Neural cell (in vitro differentiated cells): ENCODE measurements around the gene ZCCHC12. TPM values are rescaled to one million over a fixed set of nuclear protein-coding genes. Genes with fewer than 3 reads are reported as not detected.

Source experiments
- H2AFZ ChIP-seq: fragments of 200-600, 300-800 bp; sonication (generic), shearing (Covaris generic); 2 replicates; pipeline ENCODE4 v1.6.0; 2014; ENCODE audit warnings: low read depth, mild to moderate bottlenecking, antibody characterized with exemption, low read length, moderate library complexity
- H3F3A ChIP-seq: fragments of 200-600 bp; shearing (Covaris generic); 2 replicates; pipeline ENCODE4 v1.6.1; 2016; ENCODE audit warnings: mild to moderate bottlenecking, moderate library complexity, mixed read lengths, antibody characterized with exemption, low read length; ENCODE audit not compliant: insufficient read depth, poor library complexity, severe bottlenecking
- H3K27ac ChIP-seq: fragments of 200-600, 300-800 bp; sonication (generic), shearing (Covaris generic); 2 replicates; pipeline ENCODE4 v1.5.1; 2014; ENCODE audit warnings: mild to moderate bottlenecking, low read length, moderate library complexity
- H3K27me3 ChIP-seq: fragments of 300-800, 200-600 bp; sonication (generic), shearing (Covaris generic); 2 replicates; pipeline ENCODE4 v1.6.0; 2014; ENCODE audit warnings: mild to moderate bottlenecking, low read depth, low read length, moderate library complexity; ENCODE audit not compliant: insufficient read depth
- H3K36me3 ChIP-seq: fragments of 300-800, 200-600 bp; sonication (generic), shearing (Covaris generic); 2 replicates; pipeline ENCODE4 v1.5.1; 2014; ENCODE audit warnings: mild to moderate bottlenecking, antibody characterized with exemption, low read length, moderate library complexity; ENCODE audit not compliant: insufficient read depth
- H3K4me2 ChIP-seq: fragments of 300-800, 200-600 bp; sonication (generic), shearing (Covaris generic); 2 replicates; pipeline ENCODE4 v1.6.0; 2014; ENCODE audit warnings: mild to moderate bottlenecking, low read length
- H3K4me3 ChIP-seq: fragments of 300-800, 200-600 bp; sonication (generic), shearing (Covaris generic); 2 replicates; pipeline ENCODE4 v1.5.1; 2014; ENCODE audit warnings: mild to moderate bottlenecking, low read length, moderate library complexity
- H3K79me2 ChIP-seq: fragments of 200-600 bp; shearing (Covaris generic); replicated peaks from 2 replicates; pipeline ENCODE4 v1.6.0; 2014; ENCODE audit warnings: mild to moderate bottlenecking, low read length, moderate library complexity; ENCODE audit not compliant: insufficient read depth
- H3K9ac ChIP-seq: fragments of 300-800, 200-600 bp; sonication (generic), shearing (Covaris generic); 2 replicates; pipeline ENCODE4 v1.6.1; 2016; ENCODE audit warnings: mild to moderate bottlenecking, low read length, mixed read lengths
- H3K9me2 ChIP-seq: fragments of 200-600 bp; shearing (Covaris generic); 2 replicates; pipeline ENCODE4 v1.6.1; 2016; ENCODE audit warnings: mild to moderate bottlenecking, low read length, mixed read lengths; ENCODE audit not compliant: insufficient read depth
- H3K9me3 ChIP-seq: fragments of 200-600, 300-800 bp; sonication (generic), shearing (Covaris generic); 2 replicates; pipeline ENCODE4 v1.6.1; 2016; ENCODE audit warnings: mild to moderate bottlenecking, mixed run types, low read length, moderate library complexity, mixed read lengths
- H4K20me1 ChIP-seq: fragments of 200-600 bp; shearing (Covaris generic); 2 replicates; pipeline ENCODE4 v1.6.1; 2016; ENCODE audit warnings: mild to moderate bottlenecking, mixed run types; ENCODE audit not compliant: insufficient read depth
- EP300 ChIP-seq: fragments of 450-650 bp; conservative IDR thresholded peaks from 2 replicates; pipeline ENCODE4 v1.6.1; 2014; ENCODE audit warnings: antibody characterized with exemption, mild to moderate bottlenecking, moderate library complexity; ENCODE audit not compliant: poor library complexity, severe bottlenecking
- EZH2 ChIP-seq: fragments of 200-600, 300-800 bp; shearing (Covaris generic), sonication (generic); IDR thresholded peaks from 2 replicates; pipeline ENCODE4 v1.6.1; 2014; ENCODE audit warnings: antibody characterized with exemption, low read length, borderline replicate concordance, mild to moderate bottlenecking; ENCODE audit not compliant: insufficient read depth, poor library complexity, severe bottlenecking
- MXI1 ChIP-seq: fragments of 450-650 bp; conservative IDR thresholded peaks from 2 replicates; pipeline ENCODE4 v1.6.1; 2014; ENCODE audit warnings: antibody characterized with exemption, mild to moderate bottlenecking; ENCODE audit not compliant: poor library complexity, severe bottlenecking
- POLR2AphosphoS5 ChIP-seq: IDR thresholded peaks from 2 replicates; pipeline ENCODE4 v1.6.1; 2012
- RAD21 ChIP-seq: fragments of 450-650 bp; conservative IDR thresholded peaks from 2 replicates; pipeline ENCODE4 v1.6.1; 2014; ENCODE audit warnings: antibody characterized with exemption, mild to moderate bottlenecking, moderate library complexity
- SMC3 ChIP-seq: fragments of 450-650 bp; conservative IDR thresholded peaks from 2 replicates; pipeline ENCODE4 v1.6.1; 2014; ENCODE audit warnings: antibody characterized with exemption, mild to moderate bottlenecking, moderate library complexity; ENCODE audit not compliant: poor library complexity
- polyA plus RNA-seq: library from polyadenylated mRNA; depleted of rRNA; stranded (reverse); fragments of >200 nt; gene quantifications from 2 replicates; pipeline ENCODE4 v1.2.3, GENCODE V29; 2014
- TF ChIP-seq, protein P1 (sequence below): IDR thresholded peaks from 2 replicates; pipeline ENCODE4 v1.6.1; 2012; ENCODE audit warnings: borderline replicate concordance
- TF ChIP-seq, protein P2 (sequence below): fragments of 450-650 bp; IDR thresholded peaks from 2 replicates; pipeline ENCODE4 v1.5.1; 2014; ENCODE audit warnings: antibody characterized with exemption, mild to moderate bottlenecking, moderate library complexity; ENCODE audit not compliant: poor library complexity, severe bottlenecking

ZCCHC12 gene
- polyA plus RNA-seq, 1 donor from 2014 or later: 146 TPM

DNA sequence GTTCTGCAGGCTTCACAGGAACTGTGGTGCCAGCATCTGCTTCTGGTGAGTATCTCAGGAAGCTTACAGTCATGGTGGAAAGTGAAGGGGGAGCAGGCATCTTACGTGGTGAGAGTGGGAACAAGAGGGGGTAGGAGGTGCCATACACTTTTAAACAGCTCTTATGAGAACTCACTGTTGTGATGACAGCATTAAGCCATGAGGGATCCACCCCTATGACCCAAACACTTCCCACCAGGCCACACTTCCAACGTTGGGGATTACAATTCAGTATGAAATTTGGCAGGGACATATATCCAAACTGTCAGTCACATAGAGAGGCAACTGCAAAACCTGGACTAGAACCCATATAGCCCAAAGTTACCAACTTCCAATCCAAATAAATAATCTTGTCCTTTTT is 43.1 kb upstream of the ZCCHC12 start:
- no peak for TF ChIP-seq SMC3
- TF ChIP-seq POLR2AphosphoS5: no peak
- TF ChIP-seq, protein P1, sequence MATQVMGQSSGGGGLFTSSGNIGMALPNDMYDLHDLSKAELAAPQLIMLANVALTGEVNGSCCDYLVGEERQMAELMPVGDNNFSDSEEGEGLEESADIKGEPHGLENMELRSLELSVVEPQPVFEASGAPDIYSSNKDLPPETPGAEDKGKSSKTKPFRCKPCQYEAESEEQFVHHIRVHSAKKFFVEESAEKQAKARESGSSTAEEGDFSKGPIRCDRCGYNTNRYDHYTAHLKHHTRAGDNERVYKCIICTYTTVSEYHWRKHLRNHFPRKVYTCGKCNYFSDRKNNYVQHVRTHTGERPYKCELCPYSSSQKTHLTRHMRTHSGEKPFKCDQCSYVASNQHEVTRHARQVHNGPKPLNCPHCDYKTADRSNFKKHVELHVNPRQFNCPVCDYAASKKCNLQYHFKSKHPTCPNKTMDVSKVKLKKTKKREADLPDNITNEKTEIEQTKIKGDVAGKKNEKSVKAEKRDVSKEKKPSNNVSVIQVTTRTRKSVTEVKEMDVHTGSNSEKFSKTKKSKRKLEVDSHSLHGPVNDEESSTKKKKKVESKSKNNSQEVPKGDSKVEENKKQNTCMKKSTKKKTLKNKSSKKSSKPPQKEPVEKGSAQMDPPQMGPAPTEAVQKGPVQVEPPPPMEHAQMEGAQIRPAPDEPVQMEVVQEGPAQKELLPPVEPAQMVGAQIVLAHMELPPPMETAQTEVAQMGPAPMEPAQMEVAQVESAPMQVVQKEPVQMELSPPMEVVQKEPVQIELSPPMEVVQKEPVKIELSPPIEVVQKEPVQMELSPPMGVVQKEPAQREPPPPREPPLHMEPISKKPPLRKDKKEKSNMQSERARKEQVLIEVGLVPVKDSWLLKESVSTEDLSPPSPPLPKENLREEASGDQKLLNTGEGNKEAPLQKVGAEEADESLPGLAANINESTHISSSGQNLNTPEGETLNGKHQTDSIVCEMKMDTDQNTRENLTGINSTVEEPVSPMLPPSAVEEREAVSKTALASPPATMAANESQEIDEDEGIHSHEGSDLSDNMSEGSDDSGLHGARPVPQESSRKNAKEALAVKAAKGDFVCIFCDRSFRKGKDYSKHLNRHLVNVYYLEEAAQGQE: no peak
- no peak for TF ChIP-seq EZH2
- TF ChIP-seq MXI1: no peak
- no peak for TF ChIP-seq RAD21
- TF ChIP-seq EP300: no peak
- TF ChIP-seq, protein P2, sequence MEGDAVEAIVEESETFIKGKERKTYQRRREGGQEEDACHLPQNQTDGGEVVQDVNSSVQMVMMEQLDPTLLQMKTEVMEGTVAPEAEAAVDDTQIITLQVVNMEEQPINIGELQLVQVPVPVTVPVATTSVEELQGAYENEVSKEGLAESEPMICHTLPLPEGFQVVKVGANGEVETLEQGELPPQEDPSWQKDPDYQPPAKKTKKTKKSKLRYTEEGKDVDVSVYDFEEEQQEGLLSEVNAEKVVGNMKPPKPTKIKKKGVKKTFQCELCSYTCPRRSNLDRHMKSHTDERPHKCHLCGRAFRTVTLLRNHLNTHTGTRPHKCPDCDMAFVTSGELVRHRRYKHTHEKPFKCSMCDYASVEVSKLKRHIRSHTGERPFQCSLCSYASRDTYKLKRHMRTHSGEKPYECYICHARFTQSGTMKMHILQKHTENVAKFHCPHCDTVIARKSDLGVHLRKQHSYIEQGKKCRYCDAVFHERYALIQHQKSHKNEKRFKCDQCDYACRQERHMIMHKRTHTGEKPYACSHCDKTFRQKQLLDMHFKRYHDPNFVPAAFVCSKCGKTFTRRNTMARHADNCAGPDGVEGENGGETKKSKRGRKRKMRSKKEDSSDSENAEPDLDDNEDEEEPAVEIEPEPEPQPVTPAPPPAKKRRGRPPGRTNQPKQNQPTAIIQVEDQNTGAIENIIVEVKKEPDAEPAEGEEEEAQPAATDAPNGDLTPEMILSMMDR: no peak
- no peak overlapping the region for H2AFZ ChIP-seq
- no peak overlapping the region for H3K27ac ChIP-seq
- H3K9ac ChIP-seq: no peak overlapping the region
- no peaks in the 10 kb centered on the region for H3K79me2 ChIP-seq
- H3K9me2 ChIP-seq: no peaks in the 10 kb centered on the region
- no peaks in the 10 kb centered on the region for H3K27me3 ChIP-seq
- no peaks in the 10 kb centered on the region for H3K9me3 ChIP-seq
- H3F3A ChIP-seq: no peaks in the 10 kb centered on the region
- H3K4me2 ChIP-seq: no peak overlapping the region
- no peak overlapping the region for H3K4me3 ChIP-seq
- H4K20me1 ChIP-seq: no peaks in the 10 kb centered on the region
- no peaks in the 10 kb centered on the region for H3K36me3 ChIP-seq

DNA sequence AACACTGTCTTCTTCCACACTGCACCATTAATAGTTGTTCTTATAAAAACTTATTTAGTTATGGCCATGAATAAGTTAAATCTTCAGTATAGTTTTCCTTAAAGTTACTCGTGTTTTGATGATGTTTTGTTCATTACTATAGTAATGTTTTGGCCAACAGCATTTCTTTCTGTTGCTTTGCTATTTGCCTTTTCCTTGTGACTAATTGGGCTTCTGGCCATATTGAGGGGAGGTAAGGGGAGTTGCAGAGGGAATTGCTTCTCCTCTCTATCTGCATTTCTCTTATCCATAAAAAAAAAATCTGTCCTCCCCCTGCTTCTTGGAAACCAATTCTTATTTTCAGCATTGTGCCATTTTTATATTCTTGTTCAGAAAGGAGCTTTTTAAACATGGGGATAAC is 42.7 kb upstream of the ZCCHC12 start:
- no peaks in the 10 kb centered on the region for H4K20me1 ChIP-seq
- no peak overlapping the region for H2AFZ ChIP-seq
- H3K79me2 ChIP-seq: no peaks in the 10 kb centered on the region
- H3K9me3 ChIP-seq: no peaks in the 10 kb centered on the region
- no peaks in the 10 kb centered on the region for H3K9me2 ChIP-seq
- H3K27ac ChIP-seq: no peak overlapping the region
- H3F3A ChIP-seq: no peaks in the 10 kb centered on the region
- no peak overlapping the region for H3K9ac ChIP-seq
- H3K36me3 ChIP-seq: no peaks in the 10 kb centered on the region
- no peak overlapping the region for H3K4me3 ChIP-seq
- no peak for TF ChIP-seq EZH2
- no peak overlapping the region for H3K4me2 ChIP-seq
- no peaks in the 10 kb centered on the region for H3K27me3 ChIP-seq
